NB4 (cell line): ENCODE measurements around the gene MRPL53.
"Not testable (repeated sequence)": the region's sequence is repeated elsewhere in the genome, so short reads cannot be mapped to it uniquely, and the experiment has no call there.

Source experiments
- DNase-seq: peaks from one replicate; pipeline ENCODE4 v3.0.0; 2010; ENCODE audit warnings: low read depth
- H3K4me3 ChIP-seq: one replicate; pipeline ENCODE4 v1.5.1; 2011; ENCODE audit warnings: mild to moderate bottlenecking, low read depth, low read length, moderate library complexity
- MYC ChIP-seq: IDR thresholded peaks from 2 replicates; pipeline ENCODE4 v1.6.1; 2011; ENCODE audit warnings: low read depth, low read length
- POLR2A ChIP-seq: IDR thresholded peaks from 2 replicates; pipeline ENCODE4 v1.6.1; 2011; ENCODE audit warnings: mild to moderate bottlenecking; ENCODE audit not compliant: insufficient read length; ENCODE audit errors: extremely low read depth
- TF ChIP-seq, protein P1 (sequence below): IDR thresholded peaks from one replicate; pipeline ENCODE4 v1.5.1; 2012; ENCODE audit warnings: low read depth, low read length
- TF ChIP-seq, protein P2 (sequence below): IDR thresholded peaks from 2 replicates; pipeline ENCODE4 v1.6.1; 2011; ENCODE audit warnings: low read depth, low read length

MRPL53 gene

DNA sequence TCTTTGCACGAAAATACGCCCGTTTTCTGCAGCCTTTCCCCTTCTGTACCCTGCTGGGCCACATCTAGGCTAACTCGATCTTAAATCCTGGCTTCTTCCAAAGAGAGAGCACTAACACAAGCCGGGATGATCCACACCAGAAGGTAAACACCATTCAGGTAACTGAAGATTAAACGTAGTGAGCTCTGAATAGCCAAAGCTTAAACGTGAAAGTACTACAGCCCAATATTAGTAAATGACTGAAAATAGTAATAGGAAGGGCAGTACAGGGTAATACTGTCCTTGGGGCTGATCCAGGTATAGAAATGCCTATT lies 422 bp upstream of the MRPL53 start:
- DNase-seq: no peak
- H3K4me3 ChIP-seq: peak overlapping the region; percentile 94
- TF ChIP-seq, protein P1, sequence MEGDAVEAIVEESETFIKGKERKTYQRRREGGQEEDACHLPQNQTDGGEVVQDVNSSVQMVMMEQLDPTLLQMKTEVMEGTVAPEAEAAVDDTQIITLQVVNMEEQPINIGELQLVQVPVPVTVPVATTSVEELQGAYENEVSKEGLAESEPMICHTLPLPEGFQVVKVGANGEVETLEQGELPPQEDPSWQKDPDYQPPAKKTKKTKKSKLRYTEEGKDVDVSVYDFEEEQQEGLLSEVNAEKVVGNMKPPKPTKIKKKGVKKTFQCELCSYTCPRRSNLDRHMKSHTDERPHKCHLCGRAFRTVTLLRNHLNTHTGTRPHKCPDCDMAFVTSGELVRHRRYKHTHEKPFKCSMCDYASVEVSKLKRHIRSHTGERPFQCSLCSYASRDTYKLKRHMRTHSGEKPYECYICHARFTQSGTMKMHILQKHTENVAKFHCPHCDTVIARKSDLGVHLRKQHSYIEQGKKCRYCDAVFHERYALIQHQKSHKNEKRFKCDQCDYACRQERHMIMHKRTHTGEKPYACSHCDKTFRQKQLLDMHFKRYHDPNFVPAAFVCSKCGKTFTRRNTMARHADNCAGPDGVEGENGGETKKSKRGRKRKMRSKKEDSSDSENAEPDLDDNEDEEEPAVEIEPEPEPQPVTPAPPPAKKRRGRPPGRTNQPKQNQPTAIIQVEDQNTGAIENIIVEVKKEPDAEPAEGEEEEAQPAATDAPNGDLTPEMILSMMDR: no peak
- TF ChIP-seq, protein P2, sequence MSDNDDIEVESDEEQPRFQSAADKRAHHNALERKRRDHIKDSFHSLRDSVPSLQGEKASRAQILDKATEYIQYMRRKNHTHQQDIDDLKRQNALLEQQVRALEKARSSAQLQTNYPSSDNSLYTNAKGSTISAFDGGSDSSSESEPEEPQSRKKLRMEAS: no peak; the same call in 1 of the 2 replicates
- TF ChIP-seq MYC (no peak), POLR2A (no peak)

DNA sequence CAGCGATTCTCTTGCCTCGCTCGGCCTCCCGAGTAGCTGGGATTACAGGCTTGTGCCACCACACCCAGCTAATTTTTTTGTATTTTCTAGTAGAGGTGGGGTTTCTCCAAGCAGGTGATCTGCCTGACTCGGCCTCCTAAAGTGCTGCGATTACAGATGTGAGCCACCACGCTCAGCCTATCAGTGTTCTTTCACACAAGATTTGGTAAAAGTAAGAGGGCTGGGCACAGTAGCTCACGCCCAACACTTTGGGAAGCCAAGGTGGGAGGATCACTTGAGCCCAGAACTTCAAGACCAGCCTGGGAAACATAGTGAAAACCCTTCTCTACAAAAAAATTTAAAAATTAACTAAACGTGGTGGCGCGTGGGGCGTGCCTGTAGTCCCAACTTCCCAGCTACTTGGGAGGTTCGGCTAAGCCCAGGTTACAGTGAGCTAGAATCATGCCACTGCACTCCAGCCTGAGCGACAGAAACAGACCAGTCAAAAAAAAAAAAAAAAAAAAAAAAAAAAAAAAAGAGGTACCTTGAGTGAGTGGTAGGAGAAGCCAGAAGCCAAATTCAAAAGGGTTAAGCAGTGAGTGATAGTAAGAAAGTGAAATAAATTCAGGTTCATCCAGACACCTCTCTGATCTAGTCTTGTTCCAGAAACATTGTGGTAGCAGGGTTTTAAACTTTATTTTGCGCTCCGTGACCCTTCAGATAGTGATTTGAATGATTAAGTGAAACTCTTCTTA lies 981 bp downstream of the MRPL53 start:
- H3K4me3 ChIP-seq: peak overlapping the region; percentile 94
- TF ChIP-seq POLR2A (no peak), MYC (no peak)
- TF ChIP-seq, protein P2: no peak
- TF ChIP-seq, protein P1: no peak
- no peak for DNase-seq

DNA sequence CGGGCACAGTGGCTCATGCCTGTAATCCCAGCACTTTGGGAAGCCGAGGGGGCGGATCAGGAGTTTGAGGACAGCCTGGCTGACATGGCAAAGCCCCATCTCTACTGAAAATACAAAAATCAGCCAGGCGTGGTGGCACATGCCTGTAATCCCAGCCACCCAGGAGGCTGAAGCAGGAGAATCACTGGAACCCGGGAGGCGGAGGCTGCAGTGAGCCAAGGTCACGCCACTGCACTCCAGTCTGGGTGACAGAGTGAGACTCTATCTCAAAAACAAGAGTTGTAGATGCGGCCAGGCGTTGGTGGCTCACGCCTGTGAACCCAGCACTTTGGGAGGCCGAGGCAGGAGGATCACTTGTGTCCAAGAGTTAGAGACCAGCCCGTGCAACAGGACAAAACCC lies 1.7 kb downstream of the MRPL53 start:
- H3K4me3 ChIP-seq, DNase-seq: not testable (repeated sequence)

DNA sequence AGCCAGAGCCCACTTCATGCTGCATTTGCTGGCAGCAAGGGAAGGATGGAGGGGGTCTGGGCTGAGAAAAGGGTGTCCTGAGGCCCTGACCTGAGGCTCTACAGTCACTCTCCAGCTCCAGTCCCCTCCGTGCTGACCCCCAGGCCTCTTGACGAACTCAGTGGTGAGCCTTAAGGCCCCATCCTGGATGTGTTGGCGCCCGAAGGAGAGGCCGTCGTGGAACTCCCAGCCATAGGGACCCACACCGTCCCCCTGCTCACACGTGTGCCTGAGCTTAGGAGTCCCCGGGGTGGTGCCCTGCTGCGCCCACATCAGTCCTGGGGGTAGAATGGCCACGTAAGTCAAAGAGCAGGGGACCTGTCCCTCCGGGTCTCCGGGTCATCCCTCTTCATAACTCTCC lies 8.1 kb downstream of the MRPL53 start:
- DNase-seq: peak; percentile 46
- TF ChIP-seq, protein P1: no peak
- TF ChIP-seq MYC (no peak), POLR2A (no peak)
- TF ChIP-seq, protein P2: peak; percentile 27; the same call in 1 of the 2 replicates
- H3K4me3 ChIP-seq: peak overlapping the region; percentile 80

DNA sequence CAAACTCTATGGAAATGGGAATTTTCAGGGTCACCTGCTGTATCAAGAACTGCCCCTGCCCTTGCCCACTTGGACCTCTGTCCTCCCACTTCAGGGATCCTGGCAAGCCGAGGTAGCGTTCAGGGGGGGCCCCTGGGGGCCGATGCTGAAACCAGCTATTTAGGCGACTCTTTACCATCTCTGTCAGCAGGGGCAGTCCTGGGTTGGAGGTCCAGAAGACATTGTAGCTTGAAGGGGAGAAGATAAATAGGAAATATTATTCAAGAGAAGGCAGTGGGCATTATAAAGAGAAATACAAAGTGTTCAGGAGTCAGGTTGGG lies 9.7 kb downstream of the MRPL53 start:
- no peak overlapping the region for H3K4me3 ChIP-seq
- TF ChIP-seq, protein P1: no peak
- no peak for TF ChIP-seq MYC
- TF ChIP-seq POLR2A: no peak
- TF ChIP-seq, protein P2: no peak
- no peak for DNase-seq

DNA sequence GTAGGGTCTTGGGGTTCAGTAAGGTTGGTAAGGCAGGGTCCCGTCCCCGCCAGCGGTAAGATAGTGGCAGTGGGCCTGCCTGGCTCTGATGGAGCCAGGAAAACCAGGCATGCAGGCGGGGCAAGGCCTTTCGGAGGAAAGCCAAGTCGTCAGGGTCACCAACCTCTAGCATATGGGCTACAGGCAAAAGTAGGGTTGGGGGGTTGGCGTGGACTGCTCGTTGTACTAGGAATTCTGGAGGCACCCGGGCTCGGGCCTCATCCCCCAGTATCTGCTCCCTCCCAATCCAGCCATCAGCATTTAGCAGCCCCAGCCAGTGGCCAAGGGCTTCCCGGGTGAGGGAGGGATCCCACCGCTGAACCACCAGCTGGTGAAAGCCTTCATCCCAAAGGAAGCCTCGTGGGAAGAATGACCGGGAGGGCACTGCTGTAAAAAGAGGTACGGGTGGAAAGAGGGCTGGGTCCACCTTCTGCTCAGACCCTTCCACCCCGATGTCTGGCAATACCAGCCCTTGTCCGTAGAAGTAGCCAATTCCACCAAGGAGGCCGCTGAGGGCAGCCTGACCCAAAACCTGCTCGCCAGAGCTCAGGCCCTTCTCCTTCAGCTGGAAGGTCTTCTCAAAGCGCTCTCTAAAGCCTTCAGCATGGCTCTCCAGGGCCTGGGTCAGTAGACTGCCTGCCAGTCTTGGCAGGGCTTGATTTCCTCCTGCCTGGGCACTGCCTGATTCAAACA lies 10.3 kb downstream of the MRPL53 start:
- no peak overlapping the region for H3K4me3 ChIP-seq
- TF ChIP-seq POLR2A (no peak), MYC (no peak)
- TF ChIP-seq, protein P2: no peak
- TF ChIP-seq, protein P1: no peak
- DNase-seq: no peak
